Measurements from ENCODE around the gene ATP6V1G1. TPM values are rescaled to one million over a fixed set of nuclear protein-coding genes. Genes with fewer than 3 reads are reported as not detected.
A peak's percentile ranks its signal among the peaks of the same experiment; 100 is the strongest.

The ATP6V1G1 gene
- 46.7 and 47.1 TPM in 2 replicates for total RNA-seq

GRCh38 chr9:114587345-114588202 lies at the start of gene ATP6V1G1:
Gene ATP6V1G1 (plus strand): TSS chr9:114587769. CDS start chr9:114587839, 70 bp downstream.
- intact Hi-C loops (cut with micrococcal nuclease): loop anchor here (1.0 to 5.0 kb wide), 6 partner anchors 24 to 240 kb away; partner anchors contain the start of genes TMEM268 and WHRN
- peak within 1 kb of the TSS; percentile 99 for H3K27ac Mint-ChIP-seq
- H3K4me1 Mint-ChIP-seq: peaks cover 43% of the 10 kb centered on the region
- H3K4me3 Mint-ChIP-seq: peak within 1 kb of the TSS; percentile 98
- peaks cover 22% of the 10 kb centered on the region for H3K36me3 Mint-ChIP-seq (ENCODE audit: low read depth)
- H3K9me3 Mint-ChIP-seq: no peaks in the 10 kb centered on the region
- peak; percentile 100 for DNase-seq
- peaks cover 4% of the 10 kb centered on the region for H3K27me3 Mint-ChIP-seq

GRCh38 chr9:114538241-114538640 lies 49.3 kb upstream of the ATP6V1G1 start:
- Mint-ChIP-seq H3K4me1 (no peaks in the 10 kb centered on the region), H3K9me3 (no peaks in the 10 kb centered on the region), H3K27me3 (peaks cover 23% of the 10 kb centered on the region), H3K27ac (no peak overlapping the region), H3K4me3 (no peak overlapping the region), H3K36me3 (ENCODE audit: low read depth) (no peaks in the 10 kb centered on the region)
- intact Hi-C loops (cut with micrococcal nuclease): no loop called here
- DNase-seq: peak; percentile 65

GRCh38 chr9:114539701-114540380 lies 47.7 kb upstream of the ATP6V1G1 start:
- intact Hi-C loops (cut with micrococcal nuclease): no loop called here
- no peaks in the 10 kb centered on the region for H3K4me1 Mint-ChIP-seq
- H3K27ac Mint-ChIP-seq: no peak overlapping the region
- H3K36me3 Mint-ChIP-seq (ENCODE audit: low read depth): no peaks in the 10 kb centered on the region
- H3K27me3 Mint-ChIP-seq: peaks cover 22% of the 10 kb centered on the region
- no peak overlapping the region for H3K4me3 Mint-ChIP-seq
- DNase-seq: no peak
- H3K9me3 Mint-ChIP-seq: no peaks in the 10 kb centered on the region

- H3K4me1 Mint-ChIP-seq: no peaks in the 10 kb centered on the region
- no peak overlapping the region for H3K4me3 Mint-ChIP-seq
- intact Hi-C loops (cut with micrococcal nuclease): no loop called here
- no peak overlapping the region for H3K27ac Mint-ChIP-seq
- DNase-seq: no peak
- peaks cover 35% of the 10 kb centered on the region for H3K27me3 Mint-ChIP-seq
- H3K36me3 Mint-ChIP-seq (ENCODE audit: low read depth): no peaks in the 10 kb centered on the region
- no peaks in the 10 kb centered on the region for H3K9me3 Mint-ChIP-seq
These were observed 42.5 kb upstream of the ATP6V1G1 start for GRCh38 chr9:114545055-114545454.

- Mint-ChIP-seq H3K27ac (no peak overlapping the region), H3K4me3 (no peak overlapping the region), H3K27me3 (peaks cover 38% of the 10 kb centered on the region), H3K9me3 (no peaks in the 10 kb centered on the region), H3K4me1 (no peaks in the 10 kb centered on the region), H3K36me3 (ENCODE audit: low read depth) (no peaks in the 10 kb centered on the region)
- intact Hi-C loops (cut with micrococcal nuclease): no loop called here
- no peak for DNase-seq
These were observed 40.7 kb upstream of the ATP6V1G1 start for GRCh38 chr9:114546851-114547250.

GRCh38 chr9:114549697-114550330 lies 37.8 kb upstream of the ATP6V1G1 start:
- Mint-ChIP-seq H3K27me3 (peaks cover 33% of the 10 kb centered on the region), H3K36me3 (ENCODE audit: low read depth) (no peaks in the 10 kb centered on the region), H3K4me3 (no peak overlapping the region), H3K27ac (no peak overlapping the region), H3K9me3 (no peaks in the 10 kb centered on the region), H3K4me1 (no peaks in the 10 kb centered on the region)
- no peak for DNase-seq
- intact Hi-C loops (cut with micrococcal nuclease): no loop called here

GRCh38 chr9:114551750-114552685 lies 35.6 kb upstream of the ATP6V1G1 start:
- H3K4me3 Mint-ChIP-seq: no peak overlapping the region
- no peaks in the 10 kb centered on the region for H3K36me3 Mint-ChIP-seq (ENCODE audit: low read depth)
- intact Hi-C loops (cut with micrococcal nuclease): no loop called here
- no peaks in the 10 kb centered on the region for H3K4me1 Mint-ChIP-seq
- peaks cover 18% of the 10 kb centered on the region for H3K27me3 Mint-ChIP-seq
- H3K9me3 Mint-ChIP-seq: no peaks in the 10 kb centered on the region
- H3K27ac Mint-ChIP-seq: no peak overlapping the region
- no peak for DNase-seq

GRCh38 chr9:114552706-114553105 lies 34.9 kb upstream of the ATP6V1G1 start:
- H3K4me1 Mint-ChIP-seq: no peaks in the 10 kb centered on the region
- no peaks in the 10 kb centered on the region for H3K36me3 Mint-ChIP-seq (ENCODE audit: low read depth)
- no peaks in the 10 kb centered on the region for H3K9me3 Mint-ChIP-seq
- peaks cover 12% of the 10 kb centered on the region for H3K27me3 Mint-ChIP-seq
- H3K27ac Mint-ChIP-seq: no peak overlapping the region
- no peak for DNase-seq
- H3K4me3 Mint-ChIP-seq: no peak overlapping the region
- intact Hi-C loops (cut with micrococcal nuclease): no loop called here

- intact Hi-C loops (cut with micrococcal nuclease): no loop called here
- H3K27ac Mint-ChIP-seq: no peak overlapping the region
- peaks cover 12% of the 10 kb centered on the region for H3K27me3 Mint-ChIP-seq
- H3K36me3 Mint-ChIP-seq (ENCODE audit: low read depth): no peaks in the 10 kb centered on the region
- H3K9me3 Mint-ChIP-seq: no peaks in the 10 kb centered on the region
- no peaks in the 10 kb centered on the region for H3K4me1 Mint-ChIP-seq
- no peak for DNase-seq
- H3K4me3 Mint-ChIP-seq: no peak overlapping the region
These were observed 34.4 kb upstream of the ATP6V1G1 start for GRCh38 chr9:114553202-114553601.

GRCh38 chr9:114555696-114556095 lies 31.9 kb upstream of the ATP6V1G1 start:
- Mint-ChIP-seq H3K27me3 (peaks cover 2% of the 10 kb centered on the region), H3K27ac (no peak overlapping the region), H3K4me3 (no peak overlapping the region), H3K36me3 (ENCODE audit: low read depth) (no peaks in the 10 kb centered on the region), H3K9me3 (no peaks in the 10 kb centered on the region), H3K4me1 (no peaks in the 10 kb centered on the region)
- no peak for DNase-seq
- intact Hi-C loops (cut with micrococcal nuclease): no loop called here

- no peak overlapping the region for H3K27ac Mint-ChIP-seq
These were observed 29.4 kb upstream of the ATP6V1G1 start for GRCh38 chr9:114558027-114558675.

GRCh38 chr9:114559830-114560513 lies 27.6 kb upstream of the ATP6V1G1 start:
- Mint-ChIP-seq H3K27me3 (peaks cover 15% of the 10 kb centered on the region), H3K4me3 (no peak overlapping the region), H3K4me1 (no peaks in the 10 kb centered on the region), H3K9me3 (no peaks in the 10 kb centered on the region), H3K27ac (no peak overlapping the region), H3K36me3 (ENCODE audit: low read depth) (no peaks in the 10 kb centered on the region)
- intact Hi-C loops (cut with micrococcal nuclease): no loop called here
- DNase-seq: no peak

More at GRCh38 chr9:114558027-114558675, 29.4 kb upstream of the ATP6V1G1 start:
- H3K4me1 Mint-ChIP-seq: no peaks in the 10 kb centered on the region
- no peak overlapping the region for H3K4me3 Mint-ChIP-seq
- no peak for DNase-seq
- intact Hi-C loops (cut with micrococcal nuclease): no loop called here
- H3K9me3 Mint-ChIP-seq: no peaks in the 10 kb centered on the region
- peaks cover 8% of the 10 kb centered on the region for H3K27me3 Mint-ChIP-seq
- H3K36me3 Mint-ChIP-seq (ENCODE audit: low read depth): no peaks in the 10 kb centered on the region

Data from activated CD4-positive, alpha-beta T cell treated with anti-CD3 and anti-CD28 coated beads, Interleukin-2, amount 10 ng/mL, durations not matched to agents 24 days and 14 days (primary cell).